HS-27A (cell line): ENCODE data around the gene NSUN2.

ENCODE experiments used
- DNase-seq: peaks from one replicate; pipeline ENCODE4 v3.0.0-alpha.2; 2012; ENCODE audit warnings: low read depth, missing footprints

NSUN2 gene

GRCh38 chr5:6644794-6645241 lies 12.0 kb upstream of the NSUN2 start:
- DNase-seq, result no peak

DNA sequence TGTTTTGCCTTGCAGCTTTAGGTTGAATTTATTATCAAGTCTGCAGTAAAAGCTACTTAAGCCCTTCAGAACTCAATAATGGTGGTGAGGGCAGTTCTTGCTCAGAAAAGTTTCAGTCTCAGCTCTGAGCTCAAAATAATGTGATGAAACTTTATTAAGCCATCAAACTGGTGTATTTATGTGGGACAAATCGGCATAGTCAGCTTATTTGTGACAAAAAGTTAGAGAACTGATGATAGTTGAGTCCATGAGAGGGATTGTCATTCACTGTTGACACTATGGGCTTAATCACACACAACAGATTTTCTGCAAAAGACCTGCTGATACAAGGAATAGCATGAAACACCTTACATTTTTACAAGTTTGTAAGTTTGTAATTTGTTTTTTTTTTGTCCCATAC lies 9.8 kb upstream of the NSUN2 start:
- no peak for DNase-seq

- no peak for DNase-seq
These were observed 5.4 kb upstream of the NSUN2 start for GRCh38 chr5:6638236-6638635.

DNA sequence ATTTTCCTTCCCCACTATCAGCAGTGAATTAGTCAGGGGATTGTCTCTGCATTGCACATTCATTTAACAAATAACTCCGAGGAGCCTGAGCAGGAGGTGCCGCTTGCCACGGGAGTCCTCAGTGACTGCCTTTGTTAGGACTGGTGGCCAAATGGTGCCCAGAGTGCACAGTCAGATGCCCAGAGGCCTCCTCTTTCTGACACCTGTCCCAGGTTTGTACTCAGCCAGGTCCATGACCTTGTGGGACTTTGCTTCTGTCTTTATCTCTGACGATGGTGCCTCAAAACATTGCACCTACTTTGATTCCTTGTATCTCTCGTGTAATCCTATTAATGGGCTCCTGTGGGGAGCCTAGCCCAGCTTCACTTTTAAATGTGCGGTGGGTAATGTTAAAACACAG lies 4.7 kb upstream of the NSUN2 start:
- no peak for DNase-seq

- no peak for DNase-seq
These were observed 4.2 kb upstream of the NSUN2 start for GRCh38 chr5:6637022-6637421.

DNA sequence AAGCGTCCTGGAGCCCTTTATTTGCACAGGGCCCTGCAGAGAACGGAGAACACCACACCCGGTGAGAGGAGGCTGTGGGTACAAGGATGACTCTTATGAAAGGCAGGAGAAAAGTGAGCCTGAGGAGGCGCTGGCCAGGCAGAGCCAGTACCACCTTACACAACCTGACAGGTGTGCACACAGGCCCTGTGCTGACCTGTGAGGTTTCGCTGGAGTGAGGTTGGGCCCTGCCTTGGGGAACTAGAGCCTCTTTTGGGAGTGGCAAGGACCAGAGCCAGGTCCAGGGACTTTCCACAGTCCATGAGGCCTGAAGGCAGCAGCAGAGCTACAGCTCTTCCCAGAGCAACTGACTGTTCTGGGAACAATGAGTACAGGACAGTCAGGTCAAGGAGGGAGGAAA lies 3.4 kb upstream of the NSUN2 start:
- DNase-seq, result no peak

GRCh38 chr5:6634788-6635430 lies 2.1 kb upstream of the NSUN2 start:
- no peak for DNase-seq

DNA sequence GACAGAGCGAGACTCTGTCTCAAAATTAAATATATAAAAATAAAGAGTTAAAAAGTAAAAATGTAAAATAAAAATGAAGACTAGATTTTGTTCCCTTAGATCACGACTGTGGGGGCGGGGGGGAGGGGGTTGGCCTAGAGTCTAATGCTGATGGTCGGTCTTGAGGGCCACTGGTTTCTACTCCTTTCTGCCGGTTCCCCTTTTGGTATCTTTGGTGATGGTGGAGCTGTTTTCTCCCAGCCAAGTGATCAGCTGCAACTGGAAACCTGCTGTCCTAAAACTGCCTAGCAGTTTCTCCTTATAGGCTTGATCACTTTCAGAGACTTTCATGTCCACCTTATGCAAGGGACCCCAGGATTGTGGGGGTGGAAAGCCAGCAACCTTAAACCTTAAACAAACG lies 1.5 kb upstream of the NSUN2 start:
- DNase-seq, result no peak

DNA sequence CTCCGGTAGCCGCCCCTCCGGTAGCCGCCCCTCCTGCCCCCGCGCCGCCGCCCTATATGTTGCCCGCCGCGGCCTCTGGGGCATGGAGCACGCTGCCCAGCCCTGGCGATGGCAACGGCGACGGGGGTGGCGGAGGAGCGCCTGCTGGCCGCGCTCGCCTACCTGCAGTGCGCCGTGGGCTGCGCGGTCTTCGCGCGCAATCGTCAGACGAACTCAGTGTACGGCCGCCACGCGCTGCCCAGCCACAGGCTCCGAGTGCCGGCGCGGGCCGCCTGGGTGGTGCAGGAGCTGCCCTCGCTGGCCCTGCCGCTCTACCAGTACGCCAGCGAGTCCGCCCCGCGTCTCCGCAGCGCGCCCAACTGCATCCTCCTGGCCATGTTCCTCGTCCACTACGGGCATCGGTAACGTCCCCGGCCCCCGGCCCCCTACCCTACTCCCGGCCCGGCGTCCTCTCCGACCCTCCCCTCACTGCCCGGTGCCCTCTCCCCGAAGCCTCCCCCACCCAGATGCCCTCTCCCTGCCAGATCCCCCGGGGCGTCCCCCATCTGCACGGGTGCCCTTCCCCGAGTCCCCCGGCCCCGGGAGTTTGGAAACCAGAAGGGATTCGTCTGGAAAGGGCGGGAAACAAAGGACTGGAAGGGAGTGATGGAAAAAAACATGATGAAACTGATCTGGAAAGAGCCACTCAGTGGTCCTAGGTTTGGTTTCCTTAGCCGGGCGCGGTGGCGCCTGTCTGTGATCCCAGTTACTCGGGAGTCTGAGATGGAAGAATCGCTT lies 813 bp upstream of the NSUN2 start:
- DNase-seq, result peak; percentile 8

- peak; percentile 5 for DNase-seq
These were observed 438 bp downstream of the NSUN2 start for GRCh38 chr5:6632324-6632887.

GRCh38 chr5:6631441-6631840 lies 1.4 kb downstream of the NSUN2 start:
- no peak for DNase-seq

GRCh38 chr5:6626508-6626907 lies 6.3 kb downstream of the NSUN2 start:
- DNase-seq, result no peak

- no peak for DNase-seq
These were observed 8.9 kb downstream of the NSUN2 start for GRCh38 chr5:6623941-6624340.

- DNase-seq, result no peak
These were observed 9.6 kb downstream of the NSUN2 start for GRCh38 chr5:6623228-6623627.

DNA sequence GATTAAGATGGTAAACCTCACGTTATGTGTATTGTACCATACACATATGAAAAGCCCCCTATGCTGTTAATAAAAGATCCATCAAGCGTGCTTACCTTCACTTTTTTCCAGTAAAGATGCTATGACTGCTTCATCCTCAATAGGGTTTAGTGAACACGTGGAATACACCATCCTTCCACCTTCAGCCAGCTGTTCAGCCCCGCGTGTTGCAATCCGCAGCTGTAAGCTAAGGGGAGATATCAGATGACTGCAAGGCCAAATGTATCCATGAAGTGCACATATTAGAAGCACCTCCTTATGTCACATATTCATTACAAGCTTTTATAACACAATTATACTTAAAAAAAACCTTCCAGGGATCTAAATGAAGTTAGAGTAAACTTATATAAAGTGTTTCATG lies 16.2 kb downstream of the NSUN2 start:
- no peak for DNase-seq

GRCh38 chr5:6615034-6615815 lies 17.6 kb downstream of the NSUN2 start:
- DNase-seq, result no peak

- DNase-seq, result no peak
These were observed 21.2 kb downstream of the NSUN2 start for GRCh38 chr5:6611334-6612256.

GRCh38 chr5:6608016-6608415 lies 24.8 kb downstream of the NSUN2 start:
- DNase-seq, result no peak

- DNase-seq, result no peak
These were observed 25.3 kb downstream of the NSUN2 start for GRCh38 chr5:6607559-6607936.

DNA sequence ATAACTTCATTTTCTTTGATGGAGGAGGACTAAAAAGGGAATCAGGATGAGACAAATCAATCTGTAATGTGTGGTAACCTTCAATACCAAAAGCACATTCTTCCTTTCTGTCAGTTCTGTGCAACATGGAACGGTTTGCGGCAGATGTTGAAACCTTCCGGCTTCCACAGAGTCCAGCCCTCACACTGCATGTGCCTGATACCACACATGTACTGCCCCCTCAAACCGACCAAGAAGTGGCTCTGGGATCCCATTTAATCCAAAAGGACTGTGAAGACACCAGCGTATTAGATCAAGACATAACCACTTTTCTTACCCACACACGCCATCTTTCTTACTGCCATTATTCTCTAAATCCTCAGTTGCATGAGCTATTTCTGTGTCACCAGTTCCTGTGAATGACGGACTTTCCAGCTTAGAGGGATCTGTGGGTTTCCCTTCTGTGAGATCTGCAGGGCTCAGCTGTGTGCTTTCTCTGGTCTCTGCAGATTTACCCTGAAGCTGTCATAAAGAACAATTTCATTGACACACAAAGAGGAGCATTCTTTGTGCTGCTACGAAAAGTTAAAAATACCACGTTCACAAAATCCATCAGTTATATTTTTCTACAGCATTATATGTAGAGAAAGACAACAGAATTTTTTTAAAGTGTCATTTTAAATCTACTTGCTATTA lies 25.8 kb downstream of the NSUN2 start:
- no peak for DNase-seq

DNA sequence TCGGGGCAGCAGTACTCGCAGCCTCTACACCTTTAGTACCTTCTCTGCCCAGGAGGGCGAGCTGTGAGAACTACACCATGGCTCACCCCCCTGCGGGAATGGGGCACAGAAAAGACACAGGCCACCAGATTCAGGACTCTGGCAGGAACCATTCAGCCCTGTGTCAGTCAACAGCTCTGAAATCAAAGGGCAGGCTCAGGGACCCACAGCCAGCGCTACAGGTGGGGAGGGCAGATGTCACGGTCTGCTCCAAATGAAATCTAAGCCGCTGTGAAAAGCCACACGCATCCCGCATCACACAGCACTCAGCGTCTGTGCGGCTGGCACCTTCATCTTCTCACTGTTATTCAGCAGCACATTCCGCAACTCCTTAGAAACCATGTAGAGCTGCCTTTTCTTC lies 27.9 kb downstream of the NSUN2 start:
- DNase-seq, result no peak
